GM12872 (cell line): ENCODE data around the gene PACS2.

Experiments used
- TF ChIP-seq, protein P1 (sequence below): IDR thresholded peaks from 3 replicates; pipeline ENCODE4 v1.5.1; 2011; ENCODE audit warnings: low read depth, mild to moderate bottlenecking, low read length, moderate library complexity; ENCODE audit not compliant: insufficient read depth

PACS2 gene

DNA sequence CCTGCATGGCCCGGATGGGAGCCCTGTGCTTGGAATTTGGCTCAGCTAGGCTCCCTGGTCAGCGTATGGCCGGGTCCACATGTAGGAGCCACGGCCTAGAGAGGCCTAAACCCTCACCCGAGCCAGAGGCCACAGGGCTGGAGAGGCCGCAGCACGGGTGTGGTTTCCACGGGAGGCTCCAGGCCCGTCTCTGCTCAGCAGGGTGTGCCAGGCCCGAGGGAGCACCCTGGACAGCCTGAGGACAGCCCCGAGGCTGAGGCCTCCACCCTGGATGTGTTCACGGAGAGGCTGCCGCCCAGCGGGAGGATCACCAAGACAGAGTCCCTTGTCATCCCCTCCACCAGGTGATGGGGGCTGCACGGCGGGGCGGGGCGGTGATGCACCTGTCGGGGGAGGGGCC is 66.2 kb downstream of the PACS2 start:
- TF ChIP-seq, protein P1, sequence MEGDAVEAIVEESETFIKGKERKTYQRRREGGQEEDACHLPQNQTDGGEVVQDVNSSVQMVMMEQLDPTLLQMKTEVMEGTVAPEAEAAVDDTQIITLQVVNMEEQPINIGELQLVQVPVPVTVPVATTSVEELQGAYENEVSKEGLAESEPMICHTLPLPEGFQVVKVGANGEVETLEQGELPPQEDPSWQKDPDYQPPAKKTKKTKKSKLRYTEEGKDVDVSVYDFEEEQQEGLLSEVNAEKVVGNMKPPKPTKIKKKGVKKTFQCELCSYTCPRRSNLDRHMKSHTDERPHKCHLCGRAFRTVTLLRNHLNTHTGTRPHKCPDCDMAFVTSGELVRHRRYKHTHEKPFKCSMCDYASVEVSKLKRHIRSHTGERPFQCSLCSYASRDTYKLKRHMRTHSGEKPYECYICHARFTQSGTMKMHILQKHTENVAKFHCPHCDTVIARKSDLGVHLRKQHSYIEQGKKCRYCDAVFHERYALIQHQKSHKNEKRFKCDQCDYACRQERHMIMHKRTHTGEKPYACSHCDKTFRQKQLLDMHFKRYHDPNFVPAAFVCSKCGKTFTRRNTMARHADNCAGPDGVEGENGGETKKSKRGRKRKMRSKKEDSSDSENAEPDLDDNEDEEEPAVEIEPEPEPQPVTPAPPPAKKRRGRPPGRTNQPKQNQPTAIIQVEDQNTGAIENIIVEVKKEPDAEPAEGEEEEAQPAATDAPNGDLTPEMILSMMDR, result no peak

GRCh38 chr14:105381446-105382342 is 67.1 kb downstream of the PACS2 start:
- TF ChIP-seq, protein P1, result no peak

DNA sequence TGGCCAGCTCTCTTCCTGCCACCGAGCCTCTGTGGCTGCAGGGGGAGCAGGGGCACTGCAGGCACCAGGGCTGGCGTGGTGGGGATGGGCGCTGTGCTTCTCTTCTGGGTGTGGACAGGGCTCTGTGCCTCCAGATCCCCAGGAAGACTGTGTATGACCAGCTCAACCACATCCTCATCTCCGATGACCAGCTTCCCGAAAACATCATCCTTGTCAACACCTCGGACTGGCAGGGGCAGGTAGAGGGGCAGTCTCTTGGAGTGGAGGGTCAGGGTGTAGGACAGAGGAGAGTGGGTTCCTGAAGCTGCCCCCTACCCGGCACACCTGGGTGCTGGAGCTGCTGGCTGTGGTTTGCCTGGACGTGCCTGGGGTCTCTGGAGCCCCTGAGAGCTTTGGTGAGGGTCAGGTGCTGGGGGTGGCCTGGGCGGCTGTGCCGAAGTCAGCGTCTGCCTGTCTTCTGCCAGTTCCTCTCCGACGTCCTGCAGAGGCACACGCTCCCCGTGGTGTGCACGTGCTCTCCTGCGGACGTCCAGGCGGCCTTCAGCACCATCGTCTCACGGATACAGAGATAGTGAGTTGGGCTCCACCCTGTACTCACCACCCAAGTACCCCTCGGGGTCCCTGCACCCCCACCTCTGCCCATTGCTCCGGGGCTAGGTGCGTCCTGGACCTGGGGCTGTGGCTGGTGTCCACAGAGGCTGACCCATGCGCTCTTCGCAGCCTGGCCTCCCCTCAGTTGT is 68.0 kb downstream of the PACS2 start:
- TF ChIP-seq, protein P1, result no peak

DNA sequence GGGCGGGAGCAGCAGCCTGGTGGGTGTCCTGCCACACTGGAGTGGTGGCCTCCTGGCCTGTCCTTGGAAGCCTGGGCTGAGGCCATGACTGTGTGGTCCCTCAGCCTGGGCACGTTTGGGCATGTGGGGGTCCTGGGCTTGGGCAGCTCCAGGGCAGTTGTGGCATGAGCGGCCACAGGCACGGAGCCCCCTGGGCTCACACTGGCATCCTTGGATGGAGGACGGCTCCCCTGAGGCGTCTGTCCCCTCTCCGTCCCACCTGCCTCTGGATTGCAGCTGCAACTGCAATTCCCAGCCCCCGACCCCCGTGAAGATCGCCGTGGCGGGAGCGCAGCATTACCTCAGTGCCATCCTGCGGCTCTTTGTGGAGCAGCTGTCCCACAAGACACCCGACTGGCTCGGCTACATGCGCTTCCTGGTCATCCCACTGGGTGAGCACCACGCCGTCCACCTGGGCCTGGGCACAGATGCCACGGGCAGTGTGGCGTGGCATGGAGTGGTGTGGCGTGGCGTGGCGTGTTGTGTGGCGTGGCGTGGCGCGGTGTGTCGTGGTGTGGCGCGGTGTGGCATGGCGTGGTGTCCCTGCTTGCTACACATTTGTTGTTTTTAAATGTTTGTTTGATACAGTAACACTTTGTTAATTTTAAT is 68.7 kb downstream of the PACS2 start:
- TF ChIP-seq, protein P1, result no peak

- TF ChIP-seq, protein P1, result no peak
These were observed 69.6 kb downstream of the PACS2 start for GRCh38 chr14:105384041-105384557.

- TF ChIP-seq, protein P1, result no peak
These were observed 70.2 kb downstream of the PACS2 start for GRCh38 chr14:105384605-105385321.
